HepG2 (cell line): Measurements from ENCODE around the gene VARS1. TPM values are rescaled to one million over a fixed set of nuclear protein-coding genes. Genes with fewer than 3 reads are reported as not detected.

Source experiments
- ATAC-seq: fragments of 200-7000 bp; cut with Tn5 transposase; 3 replicates; pipeline ENCODE4 v1.9.1; 2020; ENCODE audit warnings: mild to moderate bottlenecking, moderate library complexity
- BruUV-seq: library from RNA; stranded (reverse); fragments of 400-500 nt; replicated peaks from 2 replicates; lab custom pipeline; 2021; lab: Mats Ljungman, UMichigan
- CTCF ChIA-PET: fragments of 300-600 bp; formaldehyde crosslinking; extraction: SDS; loops from one replicate; lab custom pipeline; 2021; ENCODE audit warnings: low total read pairs, inconsistent platforms, low intra/inter-chr PET ratio; lab: Yijun Ruan, JAX
- POLR2A ChIA-PET: fragments of 350-600 bp; sonication (Branson Sonifier 250); formaldehyde crosslinking; loops from one replicate; lab custom pipeline; 2020; ENCODE audit warnings: antibody characterized with exemption, inconsistent platforms; lab: Yijun Ruan, JAX
- DNase-seq: peaks from one replicate; pipeline ENCODE4 v3.0.0-alpha.2; 2015; ENCODE audit warnings: low spot score
- FAIRE-seq: peaks from 3 replicates; lab custom pipeline; 2011; peaks lifted over from hg19 to GRCh38; lab: Jason Lieb, UNC
- H2AFZ ChIP-seq: one replicate; pipeline ENCODE4 v1.6.1; 2011; ENCODE audit warnings: low read length, inconsistent platforms
- H3K27ac ChIP-seq: fragments of 300-600 bp; 3 replicates; pipeline ENCODE4 v1.8.0; 2011; ENCODE audit warnings: mixed run types, mild to moderate bottlenecking, mixed read lengths, low read length, inconsistent platforms; ENCODE audit not compliant: insufficient read depth; ENCODE audit errors: extremely low read length
- H3K27me3 ChIP-seq, 2 experiments: fragments of 200-600 bp in 1 of 2; 2 replicates in 1 of 2; 3 replicates in 1 of 2; pipeline versions ENCODE4 v1.6.0 to v1.8.0; 2011; ENCODE audit warnings: low read length in 2 of 2, mild to moderate bottlenecking in 2 of 2, moderate library complexity in 2 of 2, inconsistent platforms in 1 of 2; ENCODE audit not compliant: insufficient read depth in 2 of 2, control insufficient read depth in 1 of 2
- H3K36me3 ChIP-seq, 2 experiments: fragments of 200-600 bp in 1 of 2; replicated peaks in 1 of 2; 2 replicates in 1 of 2; 3 replicates in 1 of 2; pipeline versions ENCODE4 v1.5.1 to v1.8.0; 2011; ENCODE audit warnings: low read length in 2 of 2, inconsistent platforms in 1 of 2; ENCODE audit not compliant: insufficient read depth in 2 of 2, control insufficient read depth in 1 of 2
- H3K4me1 ChIP-seq: 2 replicates; pipeline ENCODE4 v1.5.1; 2012; ENCODE audit warnings: low read length, inconsistent platforms; ENCODE audit not compliant: insufficient read depth
- H3K4me2 ChIP-seq: 2 replicates; pipeline ENCODE4 v1.6.0; 2011; ENCODE audit warnings: low read depth, low read length, inconsistent platforms
- H3K4me3 ChIP-seq, 3 experiments: fragments of 200-600 bp in 1 of 3; sonication (generic), shearing (Covaris generic) in 1 of 3; replicated peaks in 1 of 3; 2 replicates each; pipeline ENCODE4 v1.5.1; 2011 to 2016; ENCODE audit warnings: low read length in 3 of 3, inconsistent platforms in 2 of 3, low read depth in 2 of 3, mild to moderate bottlenecking in 2 of 3, control low read depth in 1 of 3, mixed read lengths in 1 of 3; ENCODE audit not compliant: insufficient read depth in 1 of 3
- H3K79me2 ChIP-seq: one replicate; pipeline ENCODE4 v1.6.1; 2011; ENCODE audit warnings: low read length, inconsistent platforms; ENCODE audit not compliant: insufficient read depth
- H3K9ac ChIP-seq: 2 replicates; pipeline ENCODE4 v1.6.0; 2011; ENCODE audit warnings: mild to moderate bottlenecking, low read depth, low read length, inconsistent platforms; ENCODE audit not compliant: insufficient read depth
- H3K9me3 ChIP-seq: 2 replicates; pipeline ENCODE4 v1.5.1; 2012; ENCODE audit warnings: mild to moderate bottlenecking, low read length
- H4K20me1 ChIP-seq: 2 replicates; pipeline ENCODE4 v1.6.0; 2011; ENCODE audit warnings: inconsistent platforms, mild to moderate bottlenecking, low read length, moderate library complexity; ENCODE audit not compliant: insufficient read depth
- BRD4 ChIP-seq: sonication (generic); formaldehyde crosslinking; IDR thresholded peaks from 2 replicates; pipeline ENCODE4 v1.4.0; 2020; ENCODE audit warnings: missing genetic modification reagents
- ELF4 ChIP-seq: sonication (generic); formaldehyde crosslinking; IDR thresholded peaks from 2 replicates; pipeline ENCODE4 v1.5.0; 2020; ENCODE audit warnings: missing genetic modification reagents, mild to moderate bottlenecking, moderate library complexity, borderline replicate concordance
- FOXO4 ChIP-seq: sonication (generic); formaldehyde crosslinking; conservative IDR thresholded peaks from 2 replicates; pipeline ENCODE4 v1.8.1; 2023; ENCODE audit warnings: missing genetic modification reagents
- HDAC1 ChIP-seq: sonication (generic); formaldehyde crosslinking; IDR thresholded peaks from 2 replicates; pipeline ENCODE4 v1.5.1; 2020; ENCODE audit warnings: mild to moderate bottlenecking, missing genetic modification reagents
- PRDM15 ChIP-seq: sonication (generic); formaldehyde crosslinking; IDR thresholded peaks from 2 replicates; pipeline ENCODE4 v1.4.0; 2020; ENCODE audit warnings: missing genetic modification reagents
- ZNF547 ChIP-seq: sonication (generic); formaldehyde crosslinking; IDR thresholded peaks from 2 replicates; pipeline ENCODE4 v1.5.1; 2020; ENCODE audit warnings: mild to moderate bottlenecking, missing genetic modification reagents
- WGBS: methylation state at CpG from one replicate; pipeline ENCODE4 v1.1.6; 2017; ENCODE audit warnings: low lambda C conversion rate; 5-methylcytosine and 5-hydroxymethylcytosine counted together
- in situ Hi-C: cut with HindIII; loops from 2 replicates; pipeline ENCODE4 v1.10.0; 2017; ENCODE audit warnings: low pct_unique_long_range_greater_than_20kb; ENCODE audit not compliant: extremely low pct_ligation_motif_present
- intact Hi-C: fragments of 100-400 bp; cut with micrococcal nuclease; formaldehyde crosslinking; loops from one replicate; pipeline ENCODE4 v1.10.0; 2022; ENCODE audit not compliant: unreplicated experiment
- polyA plus RNA-seq, 8 experiments: library from polyadenylated mRNA; depleted of rRNA in 3 of 8; stranded (reverse) in 7 of 8; unstranded in 1 of 8; fragments of >200 nt; fragmentation: Illumina TruSeq in 4 of 8; extraction: Trizol in 4 of 8; gene quantifications; 2 replicates each; pipeline versions ENCODE4 v1.2.1 to v1.2.3, GENCODE V29; 2011 to 2016; ENCODE audit warnings: low read depth in 4 of 8, missing spikeins in 1 of 8, mixed read lengths in 1 of 8; ENCODE audit not compliant: insufficient read depth in 1 of 8
- total RNA-seq, 5 experiments: library from RNA; depleted of rRNA; stranded (reverse); fragments of >200 nt; fragmentation: Illumina TruSeq; extraction: Trizol; gene quantifications; 2 replicates each; pipeline ENCODE4 v1.2.3, GENCODE V29; 2016; ENCODE audit warnings: low read depth in 1 of 5

The VARS1 gene
- total and polyA plus RNA-seq, 2 of the 13 experiments (the other 11 are each of a cell fraction or from before 2014, with no cell fraction given): 14.7 to 56.1 TPM

- Histone ChIP-seq H3K36me3 (peaks cover 7% of the 10 kb centered on the region in 2 experiments; a peak in 4 of 5 replicates), H3K4me3 (peak overlapping the region in 2 of 3 experiments; percentile 35 to 72; a peak in 4 of 6 replicates), H3K79me2 (no peaks in the 10 kb centered on the region), H3K9me3 (no peaks in the 10 kb centered on the region), H2AFZ (no peak overlapping the region), H3K4me1 (peaks cover 59% of the 10 kb centered on the region), H4K20me1 (no peaks in the 10 kb centered on the region), H3K4me2 (peak overlapping the region; percentile 88), H3K27ac (no peak overlapping the region), H3K27me3 (no peaks in the 10 kb centered on the region), H3K9ac (peak overlapping the region; percentile 62; the same call in 1 of the 2 replicates)
- TF ChIP-seq FOXO4 (CRISPR knock-in tag) (peak; percentile 95), ZNF547 (no peak), ELF4 (CRISPR knock-in tag) (no peak), PRDM15 (peak; percentile 79), BRD4 (no peak), HDAC1 (CRISPR knock-in tag) (no peak)
- 28% methylated on average over 3 of the region's 4 CpGs for WGBS
- ATAC-seq (peak; percentile 30), DNase-seq (no peak), FAIRE-seq (peak; percentile 37)
- BruUV-seq: no TSS peak
- ChIA-PET CTCF (no interaction called here), POLR2A (interaction anchor here (0.9 to 9.0 kb wide), 20 partner anchors 9 to 176 kb away, joined by 3 to 279 read pairs (median 6); partner anchors contain the start of genes ABHD16A, APOM, BAG6 and CLIC1)
- intact Hi-C loops: loop anchor here (10.0 kb wide), 1 partner anchor 150 kb away; the partner anchor contains the start of gene C2
- in situ Hi-C loops: no loop called here
These were observed 20.4 kb downstream of the VARS1 start for GRCh38 chr6:31775184-31775583.
